Measurements from ENCODE around the gene FNDC4. TPM values are rescaled to one million over a fixed set of nuclear protein-coding genes. Genes with fewer than 3 reads are reported as not detected.

FNDC4 gene
- total RNA-seq, 1 donor from 2014 or later, result 10.5 TPM

DNA sequence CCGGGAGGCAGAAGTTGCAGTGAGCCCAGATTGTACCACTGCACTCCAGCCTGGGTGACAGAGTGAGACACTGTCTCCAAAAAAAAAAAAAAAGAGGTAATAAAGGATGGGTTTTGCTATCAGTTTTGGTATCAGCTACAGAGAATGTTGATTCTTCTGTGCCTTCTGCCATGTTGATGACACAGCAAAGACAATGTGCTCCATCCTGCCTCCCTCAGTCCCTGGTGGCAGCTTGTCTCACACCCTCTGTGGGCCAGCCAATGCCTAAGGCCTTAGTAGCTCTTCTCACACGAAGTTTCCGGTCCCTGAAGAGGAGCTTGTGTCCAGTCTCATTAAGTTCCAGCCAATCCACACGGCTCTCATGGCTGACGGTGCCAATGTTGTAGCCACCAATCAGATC is 23.0 kb downstream of the FNDC4 start:
- H3K9me3 Mint-ChIP-seq (ENCODE audit: unreplicated experiment), result no peaks in the 10 kb centered on the region

DNA sequence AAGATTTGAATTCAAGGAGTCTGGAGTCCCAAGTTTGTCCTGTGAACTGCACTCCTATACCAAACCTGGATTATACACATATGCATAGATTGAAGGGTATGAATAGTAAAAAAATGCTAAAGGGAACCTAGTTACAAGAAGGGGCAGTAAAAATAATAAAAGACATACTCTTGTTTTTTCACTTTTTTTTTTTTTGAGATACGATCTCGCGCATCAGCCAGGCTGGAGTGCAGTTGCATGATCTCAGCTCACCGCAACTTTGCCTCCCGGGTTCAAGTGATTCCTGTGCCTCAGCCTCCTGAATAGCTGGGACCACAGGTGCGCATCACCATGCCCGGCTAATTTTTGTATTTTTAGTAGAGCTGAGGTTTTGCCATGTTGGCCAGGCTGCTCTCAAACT is 30.6 kb downstream of the FNDC4 start:
- no peaks in the 10 kb centered on the region for H3K27me3 Mint-ChIP-seq (ENCODE audit: unreplicated experiment)
- H3K4me3 Mint-ChIP-seq (ENCODE audit: unreplicated experiment), result no peak overlapping the region
- H3K36me3 Mint-ChIP-seq (ENCODE audit: unreplicated experiment), result peaks cover 35% of the 10 kb centered on the region
- no peaks in the 10 kb centered on the region for H3K4me1 Mint-ChIP-seq (ENCODE audit: unreplicated experiment)
- TF ChIP-seq, protein P1, sequence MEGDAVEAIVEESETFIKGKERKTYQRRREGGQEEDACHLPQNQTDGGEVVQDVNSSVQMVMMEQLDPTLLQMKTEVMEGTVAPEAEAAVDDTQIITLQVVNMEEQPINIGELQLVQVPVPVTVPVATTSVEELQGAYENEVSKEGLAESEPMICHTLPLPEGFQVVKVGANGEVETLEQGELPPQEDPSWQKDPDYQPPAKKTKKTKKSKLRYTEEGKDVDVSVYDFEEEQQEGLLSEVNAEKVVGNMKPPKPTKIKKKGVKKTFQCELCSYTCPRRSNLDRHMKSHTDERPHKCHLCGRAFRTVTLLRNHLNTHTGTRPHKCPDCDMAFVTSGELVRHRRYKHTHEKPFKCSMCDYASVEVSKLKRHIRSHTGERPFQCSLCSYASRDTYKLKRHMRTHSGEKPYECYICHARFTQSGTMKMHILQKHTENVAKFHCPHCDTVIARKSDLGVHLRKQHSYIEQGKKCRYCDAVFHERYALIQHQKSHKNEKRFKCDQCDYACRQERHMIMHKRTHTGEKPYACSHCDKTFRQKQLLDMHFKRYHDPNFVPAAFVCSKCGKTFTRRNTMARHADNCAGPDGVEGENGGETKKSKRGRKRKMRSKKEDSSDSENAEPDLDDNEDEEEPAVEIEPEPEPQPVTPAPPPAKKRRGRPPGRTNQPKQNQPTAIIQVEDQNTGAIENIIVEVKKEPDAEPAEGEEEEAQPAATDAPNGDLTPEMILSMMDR (IDR thresholded peaks at IDR 0.05), result no peak
- no peak overlapping the region for H3K27ac Mint-ChIP-seq (ENCODE audit: unreplicated experiment)
- no peak for DNase-seq (ENCODE audit: extremely low spot score, unreplicated experiment)
- H3K9me3 Mint-ChIP-seq (ENCODE audit: unreplicated experiment), result no peaks in the 10 kb centered on the region

More for the DNA sequence above, 23.0 kb downstream of the FNDC4 start:
- H3K36me3 Mint-ChIP-seq (ENCODE audit: unreplicated experiment), result peaks cover 34% of the 10 kb centered on the region
- no peaks in the 10 kb centered on the region for H3K27me3 Mint-ChIP-seq (ENCODE audit: unreplicated experiment)
- H3K27ac Mint-ChIP-seq (ENCODE audit: unreplicated experiment), result no peak overlapping the region
- TF ChIP-seq, protein P1 (IDR thresholded peaks at IDR 0.05), result no peak
- DNase-seq (ENCODE audit: extremely low spot score, unreplicated experiment), result no peak
- H3K4me3 Mint-ChIP-seq (ENCODE audit: unreplicated experiment), result no peak overlapping the region
- H3K4me1 Mint-ChIP-seq (ENCODE audit: unreplicated experiment), result no peaks in the 10 kb centered on the region

DNA sequence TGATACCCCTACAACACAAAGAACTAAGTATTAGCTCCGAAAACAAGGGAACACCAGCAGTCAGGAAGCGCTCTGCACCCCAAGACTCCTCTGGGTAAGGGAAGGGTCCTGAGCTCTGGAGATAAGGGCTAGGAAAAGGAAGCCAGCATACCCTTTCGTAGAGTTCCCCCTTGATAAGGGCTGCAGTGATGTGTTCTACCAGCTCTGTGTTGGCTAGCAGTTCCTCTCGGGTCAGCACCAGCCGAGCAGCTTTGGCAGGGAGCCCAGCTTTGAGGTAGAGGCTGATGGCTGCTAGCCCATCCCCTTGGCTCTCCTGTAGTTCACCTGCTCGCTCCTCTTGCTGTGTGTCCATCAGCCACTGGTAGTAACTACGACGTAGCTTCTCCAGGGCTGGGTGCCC is 33.9 kb downstream of the FNDC4 start:
- no peak for DNase-seq (ENCODE audit: extremely low spot score, unreplicated experiment)
- no peaks in the 10 kb centered on the region for H3K4me1 Mint-ChIP-seq (ENCODE audit: unreplicated experiment)
- H3K36me3 Mint-ChIP-seq (ENCODE audit: unreplicated experiment), result peaks cover 48% of the 10 kb centered on the region
- no peak overlapping the region for H3K4me3 Mint-ChIP-seq (ENCODE audit: unreplicated experiment)
- TF ChIP-seq, protein P1 (IDR thresholded peaks at IDR 0.05), result no peak
- no peaks in the 10 kb centered on the region for H3K9me3 Mint-ChIP-seq (ENCODE audit: unreplicated experiment)
- no peak overlapping the region for H3K27ac Mint-ChIP-seq (ENCODE audit: unreplicated experiment)
- no peaks in the 10 kb centered on the region for H3K27me3 Mint-ChIP-seq (ENCODE audit: unreplicated experiment)

DNA sequence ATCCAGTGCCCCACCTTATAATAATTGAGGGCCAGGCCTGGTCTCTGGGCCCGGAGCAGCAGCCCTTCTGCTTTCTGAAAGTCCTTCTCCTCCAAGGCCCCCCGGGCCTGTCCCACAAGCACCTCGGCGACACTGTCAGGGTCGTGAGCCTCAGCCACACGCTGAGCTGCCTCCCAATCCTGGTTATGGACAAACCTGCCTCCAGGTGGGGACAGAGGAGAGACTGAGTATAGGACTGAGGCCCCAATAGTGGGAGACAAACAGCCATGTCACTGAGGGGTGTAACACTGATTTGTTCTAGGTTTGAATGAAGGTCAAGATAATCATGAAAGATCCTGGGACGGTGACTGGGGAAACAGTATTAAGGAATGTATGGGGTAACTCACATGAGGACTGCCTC is 41.0 kb downstream of the FNDC4 start:
- no peak for DNase-seq (ENCODE audit: extremely low spot score, unreplicated experiment)
- H3K4me1 Mint-ChIP-seq (ENCODE audit: unreplicated experiment), result no peaks in the 10 kb centered on the region
- H3K36me3 Mint-ChIP-seq (ENCODE audit: unreplicated experiment), result peaks cover 42% of the 10 kb centered on the region
- no peak overlapping the region for H3K27ac Mint-ChIP-seq (ENCODE audit: unreplicated experiment)
- no peak overlapping the region for H3K4me3 Mint-ChIP-seq (ENCODE audit: unreplicated experiment)
- H3K9me3 Mint-ChIP-seq (ENCODE audit: unreplicated experiment), result no peaks in the 10 kb centered on the region
- TF ChIP-seq, protein P1 (IDR thresholded peaks at IDR 0.05), result no peak
- H3K27me3 Mint-ChIP-seq (ENCODE audit: unreplicated experiment), result no peaks in the 10 kb centered on the region

DNA sequence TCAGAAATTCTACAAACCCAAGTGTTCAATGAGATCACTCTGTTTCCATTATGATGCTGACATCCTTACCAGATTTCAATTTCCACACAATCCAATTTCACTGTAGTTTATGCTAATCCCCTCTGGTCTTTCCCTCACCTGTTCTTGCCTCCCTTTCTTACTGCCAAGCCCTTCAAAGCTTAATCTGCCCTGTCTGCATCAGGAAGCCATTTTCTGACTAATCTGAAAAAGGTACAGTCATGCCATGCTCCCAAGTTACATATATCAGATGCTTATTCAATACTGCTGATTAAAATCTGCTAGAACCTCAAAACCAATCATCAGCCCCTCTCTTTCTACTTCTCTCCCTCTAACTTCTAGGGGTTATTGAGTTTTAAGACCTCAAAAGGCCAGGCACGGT is 43.9 kb downstream of the FNDC4 start:
- no peaks in the 10 kb centered on the region for H3K9me3 Mint-ChIP-seq (ENCODE audit: unreplicated experiment)
- no peaks in the 10 kb centered on the region for H3K4me1 Mint-ChIP-seq (ENCODE audit: unreplicated experiment)
- H3K27ac Mint-ChIP-seq (ENCODE audit: unreplicated experiment), result no peak overlapping the region
- H3K27me3 Mint-ChIP-seq (ENCODE audit: unreplicated experiment), result no peaks in the 10 kb centered on the region
- no peak for DNase-seq (ENCODE audit: extremely low spot score, unreplicated experiment)
- TF ChIP-seq, protein P1 (IDR thresholded peaks at IDR 0.05), result no peak
- H3K36me3 Mint-ChIP-seq (ENCODE audit: unreplicated experiment), result peaks cover 52% of the 10 kb centered on the region
- H3K4me3 Mint-ChIP-seq (ENCODE audit: unreplicated experiment), result no peak overlapping the region

All from osteocyte (in vitro differentiated cells).